PFSK-1 (cell line): ENCODE results near the gene STK24.

Source experiments
- FOXP2 ChIP-seq: optimal IDR thresholded peaks from 2 replicates; pipeline ENCODE3; 2011; ENCODE audit warnings: borderline replicate concordance, control low read depth, inconsistent platforms; ENCODE audit not compliant: insufficient read depth; ENCODE audit errors: extremely low read length, extremely low read depth
- POLR2AphosphoS5 ChIP-seq: IDR thresholded peaks from 2 replicates; pipeline ENCODE4 v1.6.1; 2012; ENCODE audit warnings: low read depth, mild to moderate bottlenecking, control low read depth, low read length, moderate library complexity
- REST ChIP-seq, 2 experiments: IDR thresholded peaks; 2 replicates each; pipeline versions ENCODE4 v1.6.1 to v1.8.0; 2011 to 2012; ENCODE audit warnings: low read depth in 2 of 2, low read length in 2 of 2, control low read depth in 1 of 2, inconsistent platforms in 1 of 2, mild to moderate bottlenecking in 1 of 2, moderate library complexity in 1 of 2; ENCODE audit not compliant: insufficient read depth in 1 of 2
- SIN3A ChIP-seq: IDR thresholded peaks from 2 replicates; pipeline ENCODE4 v1.6.1; 2012; ENCODE audit warnings: mild to moderate bottlenecking, low read length, moderate library complexity, borderline replicate concordance; ENCODE audit not compliant: insufficient read depth
- TAF1 ChIP-seq: IDR thresholded peaks from 2 replicates; pipeline ENCODE4 v1.6.1; 2012; ENCODE audit warnings: low read length, control low read depth, borderline replicate concordance; ENCODE audit not compliant: insufficient read depth

Gene STK24

DNA sequence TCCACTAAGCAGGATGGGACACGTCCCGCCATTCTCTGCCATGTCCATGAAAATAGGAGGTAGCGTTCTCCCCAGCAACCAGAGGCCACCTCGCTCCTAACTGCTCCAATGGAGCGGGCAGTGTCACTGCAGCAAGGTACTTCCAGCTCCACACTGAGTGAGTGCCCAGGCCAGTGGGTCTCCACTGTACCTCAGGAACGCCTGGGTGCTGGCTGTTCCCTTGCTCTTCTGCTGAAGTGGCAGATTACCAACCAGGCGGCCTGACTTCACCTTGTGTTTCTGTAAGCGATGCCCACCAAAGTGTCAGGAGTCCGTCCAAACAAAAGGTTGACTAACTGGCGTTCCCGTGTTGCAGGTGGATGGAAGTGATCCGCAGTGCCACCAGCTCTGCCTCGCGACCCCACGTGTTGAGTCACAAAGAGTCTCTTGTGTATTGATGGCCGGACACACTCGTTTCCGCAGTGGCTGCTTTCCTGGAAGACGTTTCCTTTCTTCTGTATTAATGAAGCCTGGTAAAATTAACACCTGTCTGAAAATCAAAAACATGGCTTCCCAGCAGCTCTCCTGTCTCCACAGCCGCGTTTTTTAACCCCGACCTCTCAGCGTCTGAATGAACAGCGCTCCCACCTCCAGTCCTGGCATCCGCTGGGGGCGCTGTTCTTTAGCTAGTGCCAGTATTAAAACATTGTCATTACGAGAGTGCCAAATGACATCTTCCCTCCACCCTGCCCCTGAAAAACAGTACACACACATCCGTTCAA lies 128.8 kb downstream of the STK24 start:
- TF ChIP-seq FOXP2 (no peak), POLR2AphosphoS5 (no peak), TAF1 (no peak), SIN3A (no peak)

GRCh38 chr13:98447130-98447529 lies 129.8 kb downstream of the STK24 start:
- TF ChIP-seq REST (IDR thresholded peaks at IDR 0.05; ENCODE audit: insufficient read depth in 1 of 2, low read depth in 2 of 2, low read length in 2 of 2) (no peak), SIN3A (no peak), TAF1 (no peak), POLR2AphosphoS5 (no peak), FOXP2 (no peak)

- TF ChIP-seq SIN3A (no peak), POLR2AphosphoS5 (no peak), REST (IDR thresholded peaks at IDR 0.05; ENCODE audit: insufficient read depth in 1 of 2, low read depth in 2 of 2, low read length in 2 of 2) (no peak), TAF1 (no peak), FOXP2 (no peak)
Observed at GRCh38 chr13:98446234-98446621, 130.7 kb downstream of the STK24 start.

GRCh38 chr13:98445340-98446233 lies 131.3 kb downstream of the STK24 start:
- TF ChIP-seq REST (IDR thresholded peaks at IDR 0.05; ENCODE audit: insufficient read depth in 1 of 2, low read depth in 2 of 2, low read length in 2 of 2) (no peak), FOXP2 (peak; percentile 27), SIN3A (no peak)

GRCh38 chr13:98444381-98444780 lies 132.5 kb downstream of the STK24 start:
- TF ChIP-seq TAF1, result no peak
- TF ChIP-seq SIN3A, result no peak
- no peak for TF ChIP-seq REST (IDR thresholded peaks at IDR 0.05; ENCODE audit: insufficient read depth in 1 of 2, low read depth in 2 of 2, low read length in 2 of 2)
- no peak for TF ChIP-seq FOXP2
